Stimulated activated CD4-positive, alpha-beta T cell treated with anti-CD3 and anti-CD28 coated beads, Interleukin-12 subunit alpha, Interleukin-12 subunit beta, amount 100 ng/mL, for 48 hours (primary cell): ENCODE results near the gene GDAP1L1.

Experiments used
- DNase-seq, 3 donors: peaks; one replicate each; pipeline ENCODE4 v3.0.0-alpha.2; 2020; ENCODE audit warnings: low read depth in 2 of 3, low spot score in 1 of 3

GDAP1L1 gene

GRCh38 chr20:44247131-44247571, at the start of gene GDAP1L1:
GDAP1L1 (plus strand) TSS chr20:44247308; CDS start chr20:44247335, 27 bp downstream.
- DNase-seq = no peak

- peak in 1 of 3 donors; percentile 19 for DNase-seq
These were observed 48.2 kb upstream of the GDAP1L1 start for GRCh38 chr20:44198872-44199271.

GRCh38 chr20:44199877-44200276, 47.2 kb upstream of the GDAP1L1 start:
- DNase-seq = no peak

GRCh38 chr20:44200371-44200770, 46.7 kb upstream of the GDAP1L1 start:
- no peak for DNase-seq

- no peak for DNase-seq
These were observed 46.1 kb upstream of the GDAP1L1 start for GRCh38 chr20:44200983-44201382.

- no peak for DNase-seq
These were observed 43.9 kb upstream of the GDAP1L1 start for GRCh38 chr20:44203161-44203560.

GRCh38 chr20:44204156-44204831, 42.8 kb upstream of the GDAP1L1 start:
- no peak for DNase-seq

- DNase-seq = no peak
These were observed 42.3 kb upstream of the GDAP1L1 start for GRCh38 chr20:44204832-44205215.

GRCh38 chr20:44206132-44206531, 41.0 kb upstream of the GDAP1L1 start:
- DNase-seq = no peak

- DNase-seq = no peak
These were observed 39.9 kb upstream of the GDAP1L1 start for GRCh38 chr20:44207126-44207723.

- no peak for DNase-seq
These were observed 38.9 kb upstream of the GDAP1L1 start for GRCh38 chr20:44208165-44208564.

GRCh38 chr20:44208770-44209169, 38.3 kb upstream of the GDAP1L1 start:
- DNase-seq = no peak

- DNase-seq = no peak
These were observed 37.3 kb upstream of the GDAP1L1 start for GRCh38 chr20:44209686-44210405.

- peak; percentile 94 to 96 (median 95) for DNase-seq
These were observed 36.5 kb upstream of the GDAP1L1 start, which contains the start of gene OSER1 for GRCh38 chr20:44210406-44211176. OSER1 (minus strand) TSS chr20:44210771; CDS start chr20:44206957, 3,814 bp downstream.

GRCh38 chr20:44211177-44212039, 35.7 kb upstream of the GDAP1L1 start:
- no peak for DNase-seq

GRCh38 chr20:44212792-44213191, 34.3 kb upstream of the GDAP1L1 start:
- DNase-seq = no peak

- DNase-seq = peak; percentile 57 to 65 (median 63)
These were observed 32.0 kb upstream of the GDAP1L1 start for GRCh38 chr20:44215125-44215524.

GRCh38 chr20:44217342-44218092, 29.6 kb upstream of the GDAP1L1 start:
- DNase-seq = peak; percentile 38 to 68 (median 56)

- peak in 1 of 3 donors; percentile 23 for DNase-seq
These were observed 28.7 kb upstream of the GDAP1L1 start for GRCh38 chr20:44218446-44218845.
